ENCODE measurements around the gene ITPRIPL1.

The ITPRIPL1 gene

GRCh38 chr2:96369186-96369585, 44.1 kb downstream of the ITPRIPL1 start:
- no peak for DNase-seq
- no peak overlapping the region for H3K4me3 ChIP-seq (ENCODE audit: low read depth, low read length)
- no peak overlapping the region for H3K27ac ChIP-seq
- peaks cover 88% of the 10 kb centered on the region for H3K36me3 ChIP-seq
- H3K9me3 ChIP-seq (ENCODE audit: severe bottlenecking) = no peaks in the 10 kb centered on the region
- TF ChIP-seq CTCF (IDR thresholded peaks at IDR 0.05; ENCODE audit: low read depth, low read length) = no peak
- no peaks in the 10 kb centered on the region for H3K27me3 ChIP-seq (ENCODE audit: insufficient read depth, low read depth, severe bottlenecking)

- Histone ChIP-seq H3K9me3 (ENCODE audit: severe bottlenecking) (peaks cover 15% of the 10 kb centered on the region), H3K36me3 (peaks cover 41% of the 10 kb centered on the region), H3K27ac (no peak overlapping the region), H3K27me3 (ENCODE audit: insufficient read depth, low read depth, severe bottlenecking) (no peaks in the 10 kb centered on the region), H3K4me3 (ENCODE audit: low read depth, low read length) (no peak overlapping the region)
- TF ChIP-seq CTCF (IDR thresholded peaks at IDR 0.05; ENCODE audit: low read depth, low read length) = no peak
- DNase-seq = no peak
These were observed 49.3 kb downstream of the ITPRIPL1 start for GRCh38 chr2:96374211-96374951.
